HG02588 (cell line): ENCODE results near the gene EFEMP1.

Source experiments
- ATAC-seq: cut with Tn5 transposase; IDR thresholded peaks from one replicate; pipeline ENCODE4 v1.9.1; 2021; ENCODE audit warnings: mild to moderate bottlenecking, moderate library complexity; ENCODE audit not compliant: unreplicated experiment

Gene EFEMP1

GRCh38 chr2:55934337-55934736 is 10.8 kb upstream of the EFEMP1 start:
- no peak for ATAC-seq

- ATAC-seq: no peak
Measured at GRCh38 chr2:55932843-55933242, 9.3 kb upstream of the EFEMP1 start.

- no peak for ATAC-seq
Measured at GRCh38 chr2:55931281-55931680, 7.7 kb upstream of the EFEMP1 start.

- ATAC-seq: no peak
Measured at GRCh38 chr2:55929476-55929875, 5.9 kb upstream of the EFEMP1 start.

- no peak for ATAC-seq
Measured at GRCh38 chr2:55926974-55927373, 3.4 kb upstream of the EFEMP1 start.

- no peak for ATAC-seq
Measured at GRCh38 chr2:55926246-55926645, 2.7 kb upstream of the EFEMP1 start.

- no peak for ATAC-seq
Measured at GRCh38 chr2:55923982-55924321, 370 bp upstream of the EFEMP1 start.

GRCh38 chr2:55922291-55922907 is 1.2 kb downstream of the EFEMP1 start:
- no peak for ATAC-seq

GRCh38 chr2:55919574-55919973 is 4.0 kb downstream of the EFEMP1 start:
- no peak for ATAC-seq

- no peak for ATAC-seq
Measured at GRCh38 chr2:55918856-55919255, 4.7 kb downstream of the EFEMP1 start.

GRCh38 chr2:55917713-55918390 is 5.7 kb downstream of the EFEMP1 start:
- no peak for ATAC-seq

GRCh38 chr2:55917117-55917516 is 6.5 kb downstream of the EFEMP1 start:
- ATAC-seq: peak; percentile 64

GRCh38 chr2:55916473-55917049 is 7.0 kb downstream of the EFEMP1 start:
- ATAC-seq: peak; percentile 11

GRCh38 chr2:55914786-55915185 is 8.8 kb downstream of the EFEMP1 start:
- no peak for ATAC-seq

- ATAC-seq: no peak
Measured at GRCh38 chr2:55912926-55913325, 10.7 kb downstream of the EFEMP1 start.

- no peak for ATAC-seq
Measured at GRCh38 chr2:55910077-55910476, 13.5 kb downstream of the EFEMP1 start.

- ATAC-seq: no peak
Measured at GRCh38 chr2:55907686-55908085, 15.9 kb downstream of the EFEMP1 start.

GRCh38 chr2:55906993-55907392 is 16.6 kb downstream of the EFEMP1 start:
- ATAC-seq: no peak

GRCh38 chr2:55903727-55904126 is 19.9 kb downstream of the EFEMP1 start:
- ATAC-seq: no peak

GRCh38 chr2:55902971-55903370 is 20.6 kb downstream of the EFEMP1 start:
- no peak for ATAC-seq

- no peak for ATAC-seq
Measured at GRCh38 chr2:55902429-55902828, 21.2 kb downstream of the EFEMP1 start.

- ATAC-seq: no peak
Measured at GRCh38 chr2:55901941-55902340, 21.6 kb downstream of the EFEMP1 start.

GRCh38 chr2:55901322-55901721 is 22.3 kb downstream of the EFEMP1 start:
- ATAC-seq: no peak
